ENCODE measurements around the gene YPEL2. TPM values are rescaled to one million over a fixed set of nuclear protein-coding genes. Genes with fewer than 3 reads are reported as not detected.

The YPEL2 gene
- total and polyA plus RNA-seq, 2 donors (not counting 3 experiments of a cell fraction or from before 2014, with no cell fraction given) = 36.5 to 66.8 TPM

DNA sequence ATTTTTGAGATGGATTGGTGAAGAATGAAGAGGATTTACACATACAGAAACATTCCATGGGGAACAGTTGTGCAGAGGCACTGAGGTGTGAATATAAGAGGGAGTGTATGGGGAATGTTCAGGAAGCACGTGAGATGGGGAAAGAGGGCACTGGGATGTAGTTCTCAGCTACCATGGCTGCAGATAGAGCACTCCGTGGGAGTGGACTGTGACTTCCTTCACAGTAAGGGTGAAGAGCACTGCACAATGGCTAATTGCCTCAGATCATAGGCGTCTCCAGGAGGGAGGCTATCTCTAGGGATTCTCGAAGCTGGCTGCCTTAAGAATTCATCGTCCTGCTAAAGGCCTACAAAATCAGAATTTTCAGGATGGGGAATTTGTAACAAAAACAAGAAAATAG lies 7.0 kb downstream of the YPEL2 start:
- no peak for TF ChIP-seq GATA2 (IDR thresholded peaks at IDR 0.05; ENCODE audit: insufficient read depth, insufficient read length, low read depth, low read length)
- no peak for FAIRE-seq
- BruUV-seq (replicated peaks) = no TSS peak
- no peak overlapping the region for H3K27ac ChIP-seq (ENCODE audit: insufficient read depth, low read depth, low read length)
- no peaks in the 10 kb centered on the region for H3K9me3 ChIP-seq (replicated peaks; ENCODE audit: control insufficient read depth, insufficient read depth, low read length)
- no peaks in the 10 kb centered on the region for H3K27me3 ChIP-seq (ENCODE audit: control insufficient read depth in 2 of 2, insufficient read depth in 2 of 2, low read length in 2 of 2)
- peaks cover 0 to 4% of the 10 kb centered on the region in 2 experiments for H3K36me3 ChIP-seq (ENCODE audit: control insufficient read depth in 2 of 2, extremely low read depth in 1 of 2, insufficient read depth in 2 of 2, low read length in 2 of 2)
- peaks cover 10% of the 10 kb centered on the region for H3K4me1 ChIP-seq (ENCODE audit: control insufficient read depth, extremely low read depth, insufficient read depth, low read length)
- intact Hi-C loops (cut with micrococcal nuclease) = no loop called here
- H2AFZ ChIP-seq (ENCODE audit: low read depth, low read length) = no peak overlapping the region
- H3K9ac ChIP-seq (replicated peaks; ENCODE audit: extremely low read depth, insufficient read depth, low read length) = no peak overlapping the region
- no peak for DNase-seq (ENCODE audit: low read depth, low spot score)
- no peak overlapping the region for H3K4me2 ChIP-seq (ENCODE audit: insufficient read depth, low read length)
- ChIA-PET POLR2A (no interaction called here), CTCF (interaction anchor here (1.3 to 1.5 kb wide), 2 partner anchors 63 to 103 kb away, joined by 3 to 4 read pairs; no protein-coding TSS in a partner anchor)
- dilution Hi-C loops (cut with MboI; ENCODE audit: extremely low pct_ligation_motif_present, low sequenced_read_pairs) = loop anchor here (25.0 kb wide), 1 partner anchor 99 kb away; no protein-coding TSS in a partner anchor
- no peak overlapping the region for H3K4me3 ChIP-seq (replicated peaks in 1 of 3; ENCODE audit: insufficient read depth in 1 of 3, low read depth in 1 of 3, low read length in 3 of 3)
- peaks cover 57% of the 10 kb centered on the region for H3K79me2 ChIP-seq (ENCODE audit: control insufficient read depth, insufficient read depth, low read length)
- no peaks in the 10 kb centered on the region for H3K9me1 ChIP-seq (replicated peaks; ENCODE audit: control insufficient read depth, extremely low read depth, insufficient read depth, low read length)
- H4K20me1 ChIP-seq (replicated peaks; ENCODE audit: control insufficient read depth, extremely low read depth, insufficient read depth, low read length) = peaks cover 4% of the 10 kb centered on the region

DNA sequence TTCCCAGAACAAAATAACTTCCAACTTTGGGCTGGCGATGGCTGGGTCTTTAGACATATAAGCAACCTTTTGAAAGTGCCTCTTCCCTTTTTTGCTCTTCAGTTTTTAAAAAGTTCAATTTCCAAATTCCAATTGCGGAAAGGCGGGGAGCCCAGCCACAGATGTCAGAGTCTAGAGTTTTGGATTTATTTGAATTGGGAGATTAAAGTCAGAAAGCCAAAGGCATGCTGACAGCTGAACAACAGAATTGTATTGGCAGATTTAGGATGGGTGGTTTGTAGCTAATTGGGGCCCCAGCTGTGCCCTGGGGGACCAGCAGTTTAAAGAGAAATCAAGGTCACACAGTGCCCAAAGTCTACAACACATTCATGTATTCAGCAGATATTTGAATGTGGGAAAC lies 10.5 kb downstream of the YPEL2 start:
- intact Hi-C loops (cut with micrococcal nuclease) (no loop called here), dilution Hi-C loops (cut with MboI; ENCODE audit: extremely low pct_ligation_motif_present, low sequenced_read_pairs) (loop anchor here (25.0 kb wide), 1 partner anchor 95 kb away; no protein-coding TSS in a partner anchor)
- no peaks in the 10 kb centered on the region for H3K27me3 ChIP-seq (ENCODE audit: control insufficient read depth in 2 of 2, insufficient read depth in 2 of 2, low read length in 2 of 2)
- H4K20me1 ChIP-seq (replicated peaks; ENCODE audit: control insufficient read depth, extremely low read depth, insufficient read depth, low read length) = peaks cover 8% of the 10 kb centered on the region
- H3K9ac ChIP-seq (replicated peaks; ENCODE audit: extremely low read depth, insufficient read depth, low read length) = no peak overlapping the region
- BruUV-seq (replicated peaks) = no TSS peak
- no peak overlapping the region for H3K4me2 ChIP-seq (ENCODE audit: insufficient read depth, low read length)
- ChIA-PET CTCF (no interaction called here), POLR2A (no interaction called here)
- H3K79me2 ChIP-seq (ENCODE audit: control insufficient read depth, insufficient read depth, low read length) = peaks cover 49% of the 10 kb centered on the region
- FAIRE-seq (no peak), DNase-seq (ENCODE audit: low read depth, low spot score) (no peak)
- H3K4me1 ChIP-seq (ENCODE audit: control insufficient read depth, extremely low read depth, insufficient read depth, low read length) = no peaks in the 10 kb centered on the region
- no peak overlapping the region for H2AFZ ChIP-seq (ENCODE audit: low read depth, low read length)
- no peak overlapping the region for H3K27ac ChIP-seq (ENCODE audit: insufficient read depth, low read depth, low read length)
- no peaks in the 10 kb centered on the region for H3K9me3 ChIP-seq (replicated peaks; ENCODE audit: control insufficient read depth, insufficient read depth, low read length)
- H3K4me3 ChIP-seq (replicated peaks in 1 of 3; ENCODE audit: insufficient read depth in 1 of 3, low read depth in 1 of 3, low read length in 3 of 3) = no peak overlapping the region
- H3K9me1 ChIP-seq (replicated peaks; ENCODE audit: control insufficient read depth, extremely low read depth, insufficient read depth, low read length) = no peaks in the 10 kb centered on the region
- peaks cover 0 to 11% of the 10 kb centered on the region in 2 experiments for H3K36me3 ChIP-seq (ENCODE audit: control insufficient read depth in 2 of 2, extremely low read depth in 1 of 2, insufficient read depth in 2 of 2, low read length in 2 of 2)
- TF ChIP-seq EZH2 (IDR thresholded peaks at IDR 0.05; ENCODE audit: borderline replicate concordance, low read depth, low read length, severe bottlenecking) = no peak
- TF ChIP-seq MAX (IDR thresholded peaks at IDR 0.05; ENCODE audit: insufficient read depth, insufficient read length) = no peak
- no peak for TF ChIP-seq POLR2AphosphoS5 (IDR thresholded peaks at IDR 0.05; ENCODE audit: insufficient read depth, low read depth, low read length)
- TF ChIP-seq MYC (IDR thresholded peaks at IDR 0.05; ENCODE audit: low read depth, low read length) = no peak
- no peak for TF ChIP-seq JUN (IDR thresholded peaks at IDR 0.05; ENCODE audit: borderline replicate concordance, insufficient read depth, insufficient read length, low read depth)
- no peak for TF ChIP-seq POLR2A (IDR thresholded peaks at IDR 0.05; ENCODE audit: low read depth, low read length)
- TF ChIP-seq, protein P1, sequence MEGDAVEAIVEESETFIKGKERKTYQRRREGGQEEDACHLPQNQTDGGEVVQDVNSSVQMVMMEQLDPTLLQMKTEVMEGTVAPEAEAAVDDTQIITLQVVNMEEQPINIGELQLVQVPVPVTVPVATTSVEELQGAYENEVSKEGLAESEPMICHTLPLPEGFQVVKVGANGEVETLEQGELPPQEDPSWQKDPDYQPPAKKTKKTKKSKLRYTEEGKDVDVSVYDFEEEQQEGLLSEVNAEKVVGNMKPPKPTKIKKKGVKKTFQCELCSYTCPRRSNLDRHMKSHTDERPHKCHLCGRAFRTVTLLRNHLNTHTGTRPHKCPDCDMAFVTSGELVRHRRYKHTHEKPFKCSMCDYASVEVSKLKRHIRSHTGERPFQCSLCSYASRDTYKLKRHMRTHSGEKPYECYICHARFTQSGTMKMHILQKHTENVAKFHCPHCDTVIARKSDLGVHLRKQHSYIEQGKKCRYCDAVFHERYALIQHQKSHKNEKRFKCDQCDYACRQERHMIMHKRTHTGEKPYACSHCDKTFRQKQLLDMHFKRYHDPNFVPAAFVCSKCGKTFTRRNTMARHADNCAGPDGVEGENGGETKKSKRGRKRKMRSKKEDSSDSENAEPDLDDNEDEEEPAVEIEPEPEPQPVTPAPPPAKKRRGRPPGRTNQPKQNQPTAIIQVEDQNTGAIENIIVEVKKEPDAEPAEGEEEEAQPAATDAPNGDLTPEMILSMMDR (IDR thresholded peaks at IDR 0.05; ENCODE audit: extremely low read depth in 1 of 2, insufficient read depth in 1 of 2, low read depth in 1 of 2, low read length in 2 of 2) = no peak
- TF ChIP-seq FOS (IDR thresholded peaks at IDR 0.05; ENCODE audit: borderline replicate concordance, insufficient read depth, low read length) = no peak
- no peak for TF ChIP-seq GATA2 (IDR thresholded peaks at IDR 0.05; ENCODE audit: insufficient read depth, insufficient read length, low read depth, low read length)
